ENCODE measurements around the gene PCNX1. TPM values are rescaled to one million over a fixed set of nuclear protein-coding genes. Genes with fewer than 3 reads are reported as not detected.

PCNX1 gene
- total and polyA plus RNA-seq, 9 of the 15 experiments (the other 6 are each of a cell fraction or from before 2014, with no cell fraction given): 0.30 to 4.5 (median 2.3) TPM

- no peak for TF ChIP-seq ZBTB40 (IDR thresholded peaks at IDR 0.05)
- no peak for TF ChIP-seq ZBTB40 (CRISPR knock-in tag; IDR thresholded peaks at IDR 0.05)
- TF ChIP-seq EHMT2 (IDR thresholded peaks at IDR 0.05): no peak
- TF ChIP-seq RBM15 (IDR thresholded peaks at IDR 0.05; ENCODE audit: insufficient read depth, low read length): no peak
- TF ChIP-seq ZNF347 (CRISPR knock-in tag; IDR thresholded peaks at IDR 0.05; ENCODE audit: low read depth): no peak
- TF ChIP-seq ZBTB8A (IDR thresholded peaks at IDR 0.05; ENCODE audit: partially characterized antibody): no peak
- TF ChIP-seq ZKSCAN1 (IDR thresholded peaks at IDR 0.05; ENCODE audit: low read depth, low read length): no peak
- TF ChIP-seq KLF13 (tag; IDR thresholded peaks at IDR 0.05; ENCODE audit: borderline replicate concordance, low read depth): no peak
- TF ChIP-seq ZNF398 (CRISPR knock-in tag; IDR thresholded peaks at IDR 0.05): no peak
- no peak for TF ChIP-seq ZZZ3 (IDR thresholded peaks at IDR 0.05)
- no peak for TF ChIP-seq FOXJ2 (tag; IDR thresholded peaks at IDR 0.05)
- TF ChIP-seq BRD9 (IDR thresholded peaks at IDR 0.05; ENCODE audit: low read depth, partially characterized antibody): no peak
- TF ChIP-seq CREBBP (IDR thresholded peaks at IDR 0.05; ENCODE audit: low read depth, low read length): no peak
- no peak for TF ChIP-seq ELK3 (CRISPR knock-in tag; IDR thresholded peaks at IDR 0.05)
- no peak for TF ChIP-seq MECOM (CRISPR knock-in tag; IDR thresholded peaks at IDR 0.05)
- TF ChIP-seq SMARCE1 (IDR thresholded peaks at IDR 0.05): no peak
- TF ChIP-seq TAL1 (IDR thresholded peaks at IDR 0.05): peak; percentile 82
Measured at GRCh38 chr14:70884595-70885342, 22.5 kb upstream of the PCNX1 start (continued).
